Tibial artery (tissue), 4 donors: Measurements from ENCODE around the gene NCKAP1.

Source experiments
- DNase-seq, 2 donors: peaks; one replicate each; pipeline ENCODE4 v3.0.0-alpha.2; 2019
- H3K27ac ChIP-seq, 2 donors: fragments of 200-600 bp; sonication (generic) in 1 of 2; 1 replicate in 1 of 2; 2 replicates in 1 of 2; pipeline ENCODE4 v1.5.1; 2018 to 2019; ENCODE audit warnings: mild to moderate bottlenecking in 1 of 2
- H3K27me3 ChIP-seq, 2 donors: fragments of 200-600 bp; sonication (generic) in 1 of 2; one replicate each; pipeline versions ENCODE4 v1.5.1 to v1.6.0; 2016 to 2019
- H3K36me3 ChIP-seq, 3 donors: fragments of 200-600 bp; sonication (generic) in 2 of 3; one replicate each; pipeline ENCODE4 v1.5.1; 2016 to 2019; ENCODE audit warnings: mild to moderate bottlenecking in 2 of 3
- H3K4me1 ChIP-seq, 4 donors: fragments of 200-600 bp; sonication (generic) in 2 of 4; 1 replicate in 3 of 4; 2 replicates in 1 of 4; pipeline ENCODE4 v1.5.1; 2016 to 2019
- H3K4me3 ChIP-seq, 2 donors: fragments of 200-600 bp; sonication (generic) in 1 of 2; 1 replicate in 1 of 2; 2 replicates in 1 of 2; pipeline ENCODE4 v1.5.1; 2018 to 2019; ENCODE audit warnings: mild to moderate bottlenecking in 2 of 2
- H3K9me3 ChIP-seq, 3 donors: fragments of 200-600 bp; sonication (generic) in 1 of 3; one replicate each; pipeline ENCODE4 v1.5.1; 2016 to 2019
- CTCF ChIP-seq, 2 experiments: fragments of 200-600 bp in 1 of 2; fragments of 450-650 bp in 1 of 2; IDR thresholded peaks; one replicate each; pipeline ENCODE4 v1.5.1; 2017 to 2019; ENCODE audit warnings: antibody characterized with exemption in 2 of 2, mild to moderate bottlenecking in 1 of 2, moderate library complexity in 1 of 2
- intact Hi-C: fragments of 100-400 bp; cut with DNase I; formaldehyde crosslinking; loops from one replicate; pipeline ENCODE4 v1.15.0; 2023; ENCODE audit warnings: low total_unique reads

The NCKAP1 gene

DNA sequence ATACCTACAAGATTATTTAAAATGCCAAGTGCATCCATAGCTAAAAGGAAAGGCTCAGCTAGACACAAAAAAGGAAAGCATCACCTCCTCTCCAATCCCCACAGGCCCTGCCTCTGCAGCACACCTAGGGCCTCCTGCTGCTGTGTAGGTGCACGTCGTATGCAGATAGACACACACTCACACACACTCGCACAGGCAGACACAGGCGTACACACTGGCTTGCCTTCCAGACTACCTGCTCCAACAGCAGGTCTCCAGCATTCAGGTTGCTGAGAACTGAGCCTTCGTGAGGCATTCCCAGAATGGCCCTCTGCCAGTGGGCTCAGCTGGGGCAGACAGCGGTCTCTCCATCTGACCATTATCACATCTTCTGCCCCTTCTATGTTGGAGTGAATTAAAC is 136.5 kb downstream of the NCKAP1 start:
- intact Hi-C loops: no loop called here
- Histone ChIP-seq H3K27ac (no peak overlapping the region), H3K36me3 (peaks cover 0 to 12% (median 0%) of the 10 kb centered on the region in 3 donors), H3K9me3 (no peaks in the 10 kb centered on the region), H3K27me3 (no peaks in the 10 kb centered on the region), H3K4me3 (no peak overlapping the region), H3K4me1 (peaks cover 0 to 11% (median 0%) of the 10 kb centered on the region in 4 donors)
- TF ChIP-seq CTCF (IDR thresholded peaks at IDR 0.05): no peak
- no peak for DNase-seq

DNA sequence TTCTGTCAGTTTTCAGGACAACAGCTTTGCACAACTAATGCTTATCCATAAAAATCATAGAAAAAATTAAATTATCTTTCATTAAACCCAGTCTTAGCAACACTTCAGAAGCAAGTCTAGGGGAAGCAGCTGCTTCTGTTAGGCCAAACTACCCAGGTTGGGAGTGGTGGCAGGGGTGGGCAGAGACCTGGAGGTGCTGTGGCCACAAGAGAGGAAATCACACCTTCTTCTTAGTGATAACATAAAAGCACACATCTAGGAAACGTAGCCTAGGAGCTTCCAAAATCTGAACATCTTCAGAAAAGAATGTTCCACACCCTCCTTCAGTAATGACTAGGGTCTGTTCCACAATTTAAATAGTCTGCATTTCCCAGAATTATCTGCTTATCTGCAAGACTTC is 139.5 kb downstream of the NCKAP1 start:
- DNase-seq: no peak
- no peaks in the 10 kb centered on the region for H3K9me3 ChIP-seq
- intact Hi-C loops: no loop called here

DNA sequence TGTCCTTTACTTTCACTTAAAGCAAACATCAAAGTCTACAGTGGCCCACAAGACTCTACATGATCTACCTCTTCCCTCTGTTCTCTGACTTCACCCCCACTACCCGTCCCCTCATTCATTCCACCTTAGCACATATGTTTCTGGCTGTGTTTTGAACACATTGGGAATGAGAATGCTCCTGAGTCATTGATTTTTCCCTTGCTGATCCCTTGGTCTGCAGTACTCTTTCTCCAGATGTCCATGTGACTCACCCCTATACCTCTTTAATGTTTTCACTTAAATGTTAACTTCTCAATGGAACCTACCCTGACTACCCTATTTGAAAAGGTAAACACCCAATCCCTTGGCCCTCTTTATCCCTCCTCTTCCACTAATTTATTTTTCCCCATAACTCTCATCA is 141.1 kb downstream of the NCKAP1 start:
- no peaks in the 10 kb centered on the region for H3K27me3 ChIP-seq
- no peak overlapping the region for H3K4me3 ChIP-seq
- H3K9me3 ChIP-seq: no peaks in the 10 kb centered on the region
- DNase-seq: no peak
- intact Hi-C loops: no loop called here
- no peak for TF ChIP-seq CTCF (IDR thresholded peaks at IDR 0.05)
- H3K36me3 ChIP-seq: no peaks in the 10 kb centered on the region
- peak overlapping the region in 1 of 2 donors; percentile 63 for H3K27ac ChIP-seq
- H3K4me1 ChIP-seq: peaks cover 0 to 47% (median 15%) of the 10 kb centered on the region in 4 donors

More for the DNA sequence above, 139.5 kb downstream of the NCKAP1 start:
- H3K4me1 ChIP-seq: peaks cover 0 to 34% (median 13%) of the 10 kb centered on the region in 4 donors
- H3K4me3 ChIP-seq: no peak overlapping the region
- peaks cover 0 to 1% (median 0%) of the 10 kb centered on the region in 3 donors for H3K36me3 ChIP-seq
- H3K27me3 ChIP-seq: no peaks in the 10 kb centered on the region
- TF ChIP-seq CTCF (IDR thresholded peaks at IDR 0.05): no peak
- no peak overlapping the region for H3K27ac ChIP-seq

DNA sequence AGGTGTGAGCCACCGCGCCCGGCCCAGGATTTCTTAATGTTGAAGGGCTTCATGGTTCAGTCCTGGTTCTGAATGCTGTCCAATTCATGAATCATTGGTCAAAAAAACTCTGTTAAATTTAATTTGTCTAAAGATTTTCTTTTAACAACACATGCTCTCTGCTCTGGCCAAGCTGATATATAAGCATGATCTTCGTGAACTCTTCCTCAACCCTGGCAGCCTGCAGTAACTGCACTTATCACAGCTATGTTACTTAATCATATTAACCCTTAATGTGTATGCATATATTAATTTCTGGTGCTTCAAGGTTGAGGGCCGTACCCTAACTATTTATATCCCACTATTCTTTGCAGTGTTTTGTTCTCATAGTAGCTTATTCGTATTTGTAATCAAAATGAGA is 142.5 kb downstream of the NCKAP1 start:
- no peaks in the 10 kb centered on the region for H3K27me3 ChIP-seq
- TF ChIP-seq CTCF (IDR thresholded peaks at IDR 0.05): no peak
- no peak for DNase-seq
- intact Hi-C loops: no loop called here
- no peak overlapping the region for H3K4me3 ChIP-seq
- no peaks in the 10 kb centered on the region for H3K9me3 ChIP-seq
- peaks cover 0 to 48% (median 15%) of the 10 kb centered on the region in 4 donors for H3K4me1 ChIP-seq
- H3K36me3 ChIP-seq: no peaks in the 10 kb centered on the region
- peak overlapping the region; percentile 34 to 63 for H3K27ac ChIP-seq

DNA sequence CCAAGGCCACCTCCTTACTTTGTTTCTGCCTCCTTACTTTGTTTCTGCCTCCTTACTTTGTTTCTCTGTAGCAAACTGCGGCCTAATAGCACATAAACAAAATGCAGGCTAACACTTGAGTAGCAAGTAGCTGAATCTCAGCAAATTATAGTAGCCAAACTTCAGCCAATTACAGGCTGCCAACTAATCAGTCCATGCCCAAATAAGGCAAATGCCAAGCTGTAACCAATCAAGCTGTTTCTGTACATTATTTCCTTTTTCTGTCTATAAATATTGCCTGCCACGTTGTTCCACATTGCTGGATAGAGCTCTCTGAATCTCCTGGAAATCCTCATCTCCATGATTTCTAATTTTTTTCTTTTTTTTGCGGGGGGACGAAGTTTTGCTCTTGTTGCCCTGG is 143.1 kb downstream of the NCKAP1 start:
- intact Hi-C loops: no loop called here
- Histone ChIP-seq H3K4me1 (peaks cover 0 to 48% (median 15%) of the 10 kb centered on the region in 4 donors), H3K4me3 (no peak overlapping the region), H3K9me3 (no peaks in the 10 kb centered on the region), H3K27ac (peak overlapping the region; percentile 34 to 63), H3K27me3 (no peaks in the 10 kb centered on the region), H3K36me3 (no peaks in the 10 kb centered on the region)
- no peak for DNase-seq
- no peak for TF ChIP-seq CTCF (IDR thresholded peaks at IDR 0.05)

- Histone ChIP-seq H3K9me3 (no peaks in the 10 kb centered on the region), H3K36me3 (no peaks in the 10 kb centered on the region), H3K4me1 (peaks cover 0 to 48% (median 15%) of the 10 kb centered on the region in 4 donors), H3K4me3 (no peak overlapping the region), H3K27me3 (no peaks in the 10 kb centered on the region), H3K27ac (peak overlapping the region; percentile 34 to 67)
- TF ChIP-seq CTCF (IDR thresholded peaks at IDR 0.05): peak in 1 of 2 experiments; percentile 17
- DNase-seq: peak; percentile 35 to 76
- intact Hi-C loops: no loop called here
Measured at GRCh38 chr2:182894174-182894573, 144.1 kb downstream of the NCKAP1 start.
